ENCODE results near the gene CHST11. TPM values are rescaled to one million over a fixed set of nuclear protein-coding genes. Genes with fewer than 3 reads are reported as not detected.

Gene CHST11
- total RNA-seq, 1 donor from 2014 or later: 46.2 TPM

DNA sequence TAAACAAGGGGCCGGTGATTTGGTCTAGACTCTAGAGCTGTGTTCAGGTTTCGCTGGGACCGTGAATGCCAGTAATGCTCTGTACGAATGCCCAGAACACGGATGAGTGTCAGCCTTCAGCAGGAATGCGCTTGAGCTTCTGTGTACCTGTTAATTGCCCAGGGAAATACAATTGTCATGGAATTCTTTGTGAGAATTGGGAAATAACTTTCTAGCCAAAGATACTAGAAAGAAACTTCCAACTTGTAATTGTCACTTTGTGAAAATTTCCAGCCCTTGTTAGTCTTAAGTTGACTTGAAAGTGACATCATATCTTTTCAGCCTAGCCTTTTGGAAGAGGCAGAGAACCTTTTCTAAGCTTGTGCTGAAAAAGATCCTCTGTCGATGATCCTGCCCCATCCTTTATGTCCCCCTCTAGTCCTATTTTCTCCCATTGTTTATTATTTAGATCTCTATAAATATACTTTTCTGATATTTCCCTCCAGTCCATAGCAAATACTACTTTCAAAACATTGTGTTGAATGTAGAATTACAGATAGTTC lies 2.7 kb downstream of the CHST11 start:
- TF ChIP-seq, protein P1, sequence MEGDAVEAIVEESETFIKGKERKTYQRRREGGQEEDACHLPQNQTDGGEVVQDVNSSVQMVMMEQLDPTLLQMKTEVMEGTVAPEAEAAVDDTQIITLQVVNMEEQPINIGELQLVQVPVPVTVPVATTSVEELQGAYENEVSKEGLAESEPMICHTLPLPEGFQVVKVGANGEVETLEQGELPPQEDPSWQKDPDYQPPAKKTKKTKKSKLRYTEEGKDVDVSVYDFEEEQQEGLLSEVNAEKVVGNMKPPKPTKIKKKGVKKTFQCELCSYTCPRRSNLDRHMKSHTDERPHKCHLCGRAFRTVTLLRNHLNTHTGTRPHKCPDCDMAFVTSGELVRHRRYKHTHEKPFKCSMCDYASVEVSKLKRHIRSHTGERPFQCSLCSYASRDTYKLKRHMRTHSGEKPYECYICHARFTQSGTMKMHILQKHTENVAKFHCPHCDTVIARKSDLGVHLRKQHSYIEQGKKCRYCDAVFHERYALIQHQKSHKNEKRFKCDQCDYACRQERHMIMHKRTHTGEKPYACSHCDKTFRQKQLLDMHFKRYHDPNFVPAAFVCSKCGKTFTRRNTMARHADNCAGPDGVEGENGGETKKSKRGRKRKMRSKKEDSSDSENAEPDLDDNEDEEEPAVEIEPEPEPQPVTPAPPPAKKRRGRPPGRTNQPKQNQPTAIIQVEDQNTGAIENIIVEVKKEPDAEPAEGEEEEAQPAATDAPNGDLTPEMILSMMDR (IDR thresholded peaks at IDR 0.05): no peak
- no peaks in the 10 kb centered on the region for H3K27me3 ChIP-seq (ENCODE audit: low read depth)
- peak; percentile 18 to 34 for ATAC-seq
- intact Hi-C loops (cut with DNase I): no loop called here
- H3K4me3 ChIP-seq: peak overlapping the region; percentile 94
- H3K9me3 ChIP-seq: no peaks in the 10 kb centered on the region
- H3K4me1 ChIP-seq: peaks cover 63% of the 10 kb centered on the region
- peak overlapping the region; percentile 84 for H3K27ac ChIP-seq
- no peak for DNase-seq
- H3K36me3 ChIP-seq: no peaks in the 10 kb centered on the region

DNA sequence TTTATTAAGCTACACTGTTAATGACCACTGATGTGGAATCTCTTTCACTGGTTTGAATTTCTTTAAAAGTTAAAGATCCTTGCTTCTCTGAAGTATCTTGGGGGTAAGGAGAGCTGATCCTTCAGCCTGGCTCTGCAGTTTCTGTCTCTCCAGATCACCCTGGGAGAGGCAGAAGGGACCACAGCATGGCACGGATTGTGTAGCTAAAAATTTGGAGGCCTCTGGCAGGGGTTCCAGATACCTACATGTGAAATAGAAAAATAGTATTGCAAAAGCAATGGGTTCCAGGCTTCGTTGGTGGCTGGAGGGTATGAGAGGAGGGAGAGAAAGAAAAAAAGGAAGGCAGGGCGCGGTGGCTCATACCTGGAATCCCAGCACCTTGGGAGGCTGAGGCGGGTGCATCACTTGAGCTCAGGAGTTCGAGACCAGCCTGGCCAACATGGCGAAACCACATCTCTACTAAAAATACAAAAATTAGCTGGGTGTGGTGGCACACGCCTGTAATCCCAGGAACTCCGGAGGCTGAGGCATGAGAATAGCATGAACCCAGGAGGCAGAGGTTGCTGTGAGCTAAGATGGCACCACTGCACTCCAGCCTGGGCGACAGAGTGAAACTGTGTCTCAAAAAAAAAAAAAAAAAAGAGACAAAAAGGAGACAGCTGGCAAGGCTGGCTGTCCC lies 3.4 kb downstream of the CHST11 start:
- intact Hi-C loops (cut with DNase I): no loop called here
- H3K4me1 ChIP-seq: peaks cover 71% of the 10 kb centered on the region
- no peak for DNase-seq
- TF ChIP-seq, protein P1 (IDR thresholded peaks at IDR 0.05): no peak
- H3K36me3 ChIP-seq: no peaks in the 10 kb centered on the region
- H3K27ac ChIP-seq: peak overlapping the region; percentile 84
- H3K4me3 ChIP-seq: peak overlapping the region; percentile 94
- H3K9me3 ChIP-seq: no peaks in the 10 kb centered on the region
- no peaks in the 10 kb centered on the region for H3K27me3 ChIP-seq (ENCODE audit: low read depth)
- no peak for ATAC-seq

DNA sequence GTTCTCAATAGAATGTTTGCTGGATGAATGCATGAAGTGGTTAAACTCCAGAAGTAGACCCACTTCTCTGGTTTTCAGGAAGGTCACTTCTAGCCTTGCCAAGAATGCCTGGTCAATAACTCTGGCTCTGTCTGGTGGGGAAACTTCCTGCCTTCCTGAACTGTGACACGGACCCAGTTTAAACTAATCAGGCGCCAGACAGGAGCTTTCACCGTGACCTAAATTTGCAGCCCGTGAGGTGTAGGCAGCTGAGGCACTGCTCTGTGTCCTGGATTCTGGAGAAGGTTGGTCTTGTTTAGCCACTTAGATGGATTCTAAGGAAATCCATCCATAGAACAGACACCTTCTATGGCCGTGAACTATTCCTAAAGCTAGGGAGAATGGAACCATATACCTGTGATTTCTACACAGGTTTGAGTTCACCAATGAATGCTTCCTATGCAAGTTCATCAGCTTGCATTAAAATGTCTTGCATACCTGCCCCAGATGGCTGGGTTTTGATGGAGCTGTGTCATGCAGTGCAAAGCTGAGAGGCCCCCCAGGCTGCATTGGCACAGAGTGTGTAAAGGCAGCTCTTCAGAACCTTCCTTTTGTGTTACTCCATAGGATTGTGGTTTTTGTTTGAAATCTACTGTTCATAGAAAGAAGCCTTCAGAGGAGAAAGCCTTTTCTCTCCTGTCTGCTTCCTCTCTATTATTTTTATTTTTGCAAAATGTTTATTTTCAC lies 4.4 kb downstream of the CHST11 start:
- TF ChIP-seq, protein P1 (IDR thresholded peaks at IDR 0.05): no peak
- no peaks in the 10 kb centered on the region for H3K27me3 ChIP-seq (ENCODE audit: low read depth)
- H3K4me3 ChIP-seq: no peak overlapping the region
- H3K9me3 ChIP-seq: no peaks in the 10 kb centered on the region
- H3K36me3 ChIP-seq: no peaks in the 10 kb centered on the region
- peak overlapping the region; percentile 15 for H3K27ac ChIP-seq
- no peak for DNase-seq
- intact Hi-C loops (cut with DNase I): no loop called here
- ATAC-seq: no peak
- peaks cover 76% of the 10 kb centered on the region for H3K4me1 ChIP-seq

- H3K36me3 ChIP-seq: no peaks in the 10 kb centered on the region
- H3K4me1 ChIP-seq: peaks cover 78% of the 10 kb centered on the region
- no peaks in the 10 kb centered on the region for H3K27me3 ChIP-seq (ENCODE audit: low read depth)
- intact Hi-C loops (cut with DNase I): no loop called here
- H3K27ac ChIP-seq: peak overlapping the region; percentile 64
- peak overlapping the region; percentile 1 for H3K4me3 ChIP-seq
- DNase-seq (no peak), ATAC-seq (no peak)
- no peaks in the 10 kb centered on the region for H3K9me3 ChIP-seq
- TF ChIP-seq, protein P1 (IDR thresholded peaks at IDR 0.05): no peak
These were observed 5.6 kb downstream of the CHST11 start for GRCh38 chr12:104462325-104462724.

GRCh38 chr12:104462931-104463339 lies 6.2 kb downstream of the CHST11 start:
- TF ChIP-seq, protein P1 (IDR thresholded peaks at IDR 0.05): no peak
- peak in 1 of 2 donors; percentile 4 for ATAC-seq
- no peaks in the 10 kb centered on the region for H3K9me3 ChIP-seq
- no peaks in the 10 kb centered on the region for H3K36me3 ChIP-seq
- DNase-seq: no peak
- H3K27me3 ChIP-seq (ENCODE audit: low read depth): no peaks in the 10 kb centered on the region
- H3K27ac ChIP-seq: peak overlapping the region; percentile 64
- intact Hi-C loops (cut with DNase I): no loop called here
- H3K4me3 ChIP-seq: peak overlapping the region; percentile 1
- peaks cover 84% of the 10 kb centered on the region for H3K4me1 ChIP-seq

Data from lower lobe of right lung (tissue), 2 donors.